HepG2 (cell line): ENCODE results near the gene HADH. TPM values are rescaled to one million over a fixed set of nuclear protein-coding genes. Genes with fewer than 3 reads are reported as not detected.

Source experiments
- ATAD3A ChIP-seq: sonication (generic); formaldehyde crosslinking; IDR thresholded peaks from 2 replicates; pipeline ENCODE4 v1.4.0; 2020; ENCODE audit warnings: missing genetic modification reagents
- ATRX ChIP-seq: sonication (generic); formaldehyde crosslinking; IDR thresholded peaks from 2 replicates; pipeline ENCODE4 v1.4.0; 2020; ENCODE audit warnings: missing genetic modification reagents, borderline replicate concordance
- ELF3 ChIP-seq: IDR thresholded peaks from 2 replicates; pipeline ENCODE4 v1.6.1; 2016; ENCODE audit warnings: missing genetic modification reagents, missing compliant biosample characterization
- IRF2 ChIP-seq: IDR thresholded peaks from 2 replicates; pipeline ENCODE4 v1.6.1; 2018; ENCODE audit warnings: missing genetic modification reagents, missing compliant biosample characterization
- JUN ChIP-seq: sonication (generic); formaldehyde crosslinking; IDR thresholded peaks from 2 replicates; pipeline ENCODE4 v1.4.0; 2020; ENCODE audit warnings: mild to moderate bottlenecking, missing genetic modification reagents
- MTA1 ChIP-seq: sonication (generic); formaldehyde crosslinking; IDR thresholded peaks from 2 replicates; pipeline ENCODE4 v1.4.0; 2020; ENCODE audit warnings: missing genetic modification reagents, mild to moderate bottlenecking, borderline replicate concordance
- MTF1 ChIP-seq: sonication (generic); formaldehyde crosslinking; IDR thresholded peaks from 2 replicates; pipeline ENCODE4 v1.5.0; 2020; ENCODE audit warnings: missing genetic modification reagents
- NR2C2 ChIP-seq: sonication (generic); formaldehyde crosslinking; IDR thresholded peaks from 2 replicates; pipeline ENCODE4 v1.4.0; 2020; ENCODE audit warnings: missing genetic modification reagents, mild to moderate bottlenecking, moderate library complexity, borderline replicate concordance
- POLR2AphosphoS5 ChIP-seq: IDR thresholded peaks from 2 replicates; pipeline ENCODE4 v1.6.1; 2012; ENCODE audit warnings: low read depth, low read length
- RAD21 ChIP-seq: fragments of 450-650 bp; formaldehyde crosslinking; IDR thresholded peaks from 2 replicates; pipeline ENCODE4 v1.5.0; 2020; ENCODE audit warnings: mild to moderate bottlenecking
- SMAD1 ChIP-seq: sonication (generic); formaldehyde crosslinking; IDR thresholded peaks from 2 replicates; pipeline ENCODE4 v1.4.0; 2020; ENCODE audit warnings: missing genetic modification reagents, low read depth, mild to moderate bottlenecking, borderline replicate concordance
- SP1 ChIP-seq, 2 experiments: fragments of 450-650 bp in 1 of 2; sonication (generic) in 1 of 2; formaldehyde crosslinking in 1 of 2; IDR thresholded peaks; 2 replicates each; pipeline versions ENCODE4 v1.4.0 to v1.6.1; 2016 to 2020; ENCODE audit warnings: missing genetic modification reagents in 1 of 2
- TBX2 ChIP-seq: sonication (generic); formaldehyde crosslinking; IDR thresholded peaks from 2 replicates; pipeline ENCODE4 v1.5.0; 2020; ENCODE audit warnings: missing genetic modification reagents, mild to moderate bottlenecking, borderline replicate concordance
- ZNF24 ChIP-seq: fragments of 450-650 bp; IDR thresholded peaks from 2 replicates; pipeline ENCODE4 v1.6.1; 2017; ENCODE audit warnings: antibody characterized with exemption, mild to moderate bottlenecking
- ZNF678 ChIP-seq: sonication (generic); formaldehyde crosslinking; IDR thresholded peaks from 2 replicates; pipeline ENCODE4 v1.4.0; 2020; ENCODE audit warnings: mild to moderate bottlenecking, missing genetic modification reagents
- polyA plus RNA-seq, 8 experiments: library from polyadenylated mRNA; depleted of rRNA in 3 of 8; stranded (reverse) in 7 of 8; unstranded in 1 of 8; fragments of >200 nt; fragmentation: Illumina TruSeq in 4 of 8; extraction: Trizol in 4 of 8; gene quantifications; 2 replicates each; pipeline versions ENCODE4 v1.2.1 to v1.2.3, GENCODE V29; 2011 to 2016; ENCODE audit warnings: low read depth in 4 of 8, missing spikeins in 1 of 8, mixed read lengths in 1 of 8; ENCODE audit not compliant: insufficient read depth in 1 of 8
- total RNA-seq, 5 experiments: library from RNA; depleted of rRNA; stranded (reverse); fragments of >200 nt; fragmentation: Illumina TruSeq; extraction: Trizol; gene quantifications; 2 replicates each; pipeline ENCODE4 v1.2.3, GENCODE V29; 2016; ENCODE audit warnings: low read depth in 1 of 5
- TF ChIP-seq, protein P1 (sequence below): sonication (generic); formaldehyde crosslinking; IDR thresholded peaks from 2 replicates; pipeline ENCODE4 v1.8.0; 2022; ENCODE audit warnings: missing genetic modification reagents, mild to moderate bottlenecking, moderate library complexity, borderline replicate concordance
- TF ChIP-seq, protein P2 (sequence below): sonication (generic); formaldehyde crosslinking; IDR thresholded peaks from 2 replicates; pipeline ENCODE4 v1.4.0; 2020; ENCODE audit warnings: missing genetic modification reagents
- TF ChIP-seq, protein P3 (sequence below): sonication (generic); formaldehyde crosslinking; IDR thresholded peaks from 2 replicates; pipeline ENCODE4 v1.4.0; 2020; ENCODE audit warnings: missing genetic modification reagents, borderline replicate concordance
- TF ChIP-seq, protein P4 (sequence below): IDR thresholded peaks from 2 replicates; pipeline ENCODE4 v1.6.1; 2016; ENCODE audit warnings: low read depth, borderline replicate concordance
- TF ChIP-seq, protein P5 (sequence below): sonication (generic); formaldehyde crosslinking; IDR thresholded peaks from 2 replicates; pipeline ENCODE4 v1.4.0; 2020; ENCODE audit warnings: mild to moderate bottlenecking, missing genetic modification reagents
- TF ChIP-seq, protein P6 (sequence below): sonication (generic); formaldehyde crosslinking; IDR thresholded peaks from 2 replicates; pipeline ENCODE4 v1.8.1; 2023; ENCODE audit warnings: missing genetic modification reagents, mild to moderate bottlenecking, borderline replicate concordance

Gene HADH
- total and polyA plus RNA-seq, 2 of the 13 experiments (the other 11 are each of a cell fraction or from before 2014, with no cell fraction given): 29.6 to 33.9 TPM

DNA sequence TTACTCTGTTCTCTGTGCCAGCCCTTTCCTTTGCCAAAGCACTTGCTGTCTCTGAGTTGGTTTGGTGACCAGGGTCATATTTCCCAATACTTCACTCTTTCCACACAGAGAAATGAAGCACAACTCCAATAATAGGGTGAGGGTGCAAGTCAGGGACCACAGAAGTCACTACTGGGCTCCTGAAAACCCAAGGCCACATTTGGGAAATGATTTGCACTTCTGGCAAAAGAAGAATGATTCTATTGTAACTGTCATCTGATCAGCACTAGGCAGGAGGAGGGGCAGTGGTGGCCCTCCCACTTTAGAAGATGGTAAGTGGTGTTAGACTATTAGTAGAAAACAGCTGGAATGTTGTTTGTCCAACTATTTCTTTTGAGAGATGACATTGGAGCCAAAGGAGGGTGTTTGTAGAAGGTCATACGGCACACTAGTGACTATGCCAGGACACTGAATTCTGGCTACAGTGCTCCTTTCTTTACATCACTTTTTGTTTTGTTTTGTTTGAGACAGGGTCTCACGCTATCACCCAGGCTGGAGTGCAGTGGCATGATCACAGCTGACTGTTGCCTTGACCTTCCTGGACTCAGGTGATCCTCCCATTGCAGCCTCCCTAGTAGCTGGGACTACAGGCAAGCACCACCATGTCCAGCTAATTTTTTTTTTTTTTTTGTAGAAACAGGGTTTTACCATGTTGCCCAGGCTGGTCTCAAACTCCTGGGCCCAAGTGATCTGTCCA, 10.8 kb upstream of the HADH start (continued):
- TF ChIP-seq, protein P1, sequence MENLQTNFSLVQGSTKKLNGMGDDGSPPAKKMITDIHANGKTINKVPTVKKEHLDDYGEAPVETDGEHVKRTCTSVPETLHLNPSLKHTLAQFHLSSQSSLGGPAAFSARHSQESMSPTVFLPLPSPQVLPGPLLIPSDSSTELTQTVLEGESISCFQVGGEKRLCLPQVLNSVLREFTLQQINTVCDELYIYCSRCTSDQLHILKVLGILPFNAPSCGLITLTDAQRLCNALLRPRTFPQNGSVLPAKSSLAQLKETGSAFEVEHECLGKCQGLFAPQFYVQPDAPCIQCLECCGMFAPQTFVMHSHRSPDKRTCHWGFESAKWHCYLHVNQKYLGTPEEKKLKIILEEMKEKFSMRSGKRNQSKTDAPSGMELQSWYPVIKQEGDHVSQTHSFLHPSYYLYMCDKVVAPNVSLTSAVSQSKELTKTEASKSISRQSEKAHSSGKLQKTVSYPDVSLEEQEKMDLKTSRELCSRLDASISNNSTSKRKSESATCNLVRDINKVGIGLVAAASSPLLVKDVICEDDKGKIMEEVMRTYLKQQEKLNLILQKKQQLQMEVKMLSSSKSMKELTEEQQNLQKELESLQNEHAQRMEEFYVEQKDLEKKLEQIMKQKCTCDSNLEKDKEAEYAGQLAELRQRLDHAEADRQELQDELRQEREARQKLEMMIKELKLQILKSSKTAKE (CRISPR knock-in tag): no peak
- TF ChIP-seq, protein P2, sequence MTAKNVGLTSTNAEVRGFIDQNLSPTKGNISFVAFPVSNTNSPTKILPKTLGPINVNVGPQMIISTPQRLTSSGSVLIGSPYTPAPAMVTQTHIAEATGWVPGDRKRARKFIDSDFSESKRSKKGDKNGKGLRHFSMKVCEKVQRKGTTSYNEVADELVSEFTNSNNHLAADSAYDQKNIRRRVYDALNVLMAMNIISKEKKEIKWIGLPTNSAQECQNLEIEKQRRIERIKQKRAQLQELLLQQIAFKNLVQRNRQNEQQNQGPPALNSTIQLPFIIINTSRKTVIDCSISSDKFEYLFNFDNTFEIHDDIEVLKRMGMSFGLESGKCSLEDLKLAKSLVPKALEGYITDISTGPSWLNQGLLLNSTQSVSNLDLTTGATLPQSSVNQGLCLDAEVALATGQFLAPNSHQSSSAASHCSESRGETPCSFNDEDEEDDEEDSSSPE (CRISPR knock-in tag): no peak
- TF ChIP-seq POLR2AphosphoS5 (no peak), IRF2 (no peak), MTF1 (CRISPR knock-in tag) (no peak), SP1 (IDR thresholded peaks at IDR 0.05) (no peak), SP1 (CRISPR knock-in tag; IDR thresholded peaks at IDR 0.05) (no peak), ELF3 (CRISPR knock-in tag) (no peak), ATAD3A (no peak), ZNF678 (CRISPR knock-in tag) (no peak), TBX2 (CRISPR knock-in tag) (peak; percentile 68; the same call in 1 of the 2 replicates), ATRX (CRISPR knock-in tag) (no peak), JUN (CRISPR knock-in tag) (no peak), ZNF24 (no peak), RAD21 (no peak), NR2C2 (CRISPR knock-in tag) (no peak), MTA1 (CRISPR knock-in tag) (no peak), SMAD1 (CRISPR knock-in tag) (no peak)
- TF ChIP-seq, protein P3, sequence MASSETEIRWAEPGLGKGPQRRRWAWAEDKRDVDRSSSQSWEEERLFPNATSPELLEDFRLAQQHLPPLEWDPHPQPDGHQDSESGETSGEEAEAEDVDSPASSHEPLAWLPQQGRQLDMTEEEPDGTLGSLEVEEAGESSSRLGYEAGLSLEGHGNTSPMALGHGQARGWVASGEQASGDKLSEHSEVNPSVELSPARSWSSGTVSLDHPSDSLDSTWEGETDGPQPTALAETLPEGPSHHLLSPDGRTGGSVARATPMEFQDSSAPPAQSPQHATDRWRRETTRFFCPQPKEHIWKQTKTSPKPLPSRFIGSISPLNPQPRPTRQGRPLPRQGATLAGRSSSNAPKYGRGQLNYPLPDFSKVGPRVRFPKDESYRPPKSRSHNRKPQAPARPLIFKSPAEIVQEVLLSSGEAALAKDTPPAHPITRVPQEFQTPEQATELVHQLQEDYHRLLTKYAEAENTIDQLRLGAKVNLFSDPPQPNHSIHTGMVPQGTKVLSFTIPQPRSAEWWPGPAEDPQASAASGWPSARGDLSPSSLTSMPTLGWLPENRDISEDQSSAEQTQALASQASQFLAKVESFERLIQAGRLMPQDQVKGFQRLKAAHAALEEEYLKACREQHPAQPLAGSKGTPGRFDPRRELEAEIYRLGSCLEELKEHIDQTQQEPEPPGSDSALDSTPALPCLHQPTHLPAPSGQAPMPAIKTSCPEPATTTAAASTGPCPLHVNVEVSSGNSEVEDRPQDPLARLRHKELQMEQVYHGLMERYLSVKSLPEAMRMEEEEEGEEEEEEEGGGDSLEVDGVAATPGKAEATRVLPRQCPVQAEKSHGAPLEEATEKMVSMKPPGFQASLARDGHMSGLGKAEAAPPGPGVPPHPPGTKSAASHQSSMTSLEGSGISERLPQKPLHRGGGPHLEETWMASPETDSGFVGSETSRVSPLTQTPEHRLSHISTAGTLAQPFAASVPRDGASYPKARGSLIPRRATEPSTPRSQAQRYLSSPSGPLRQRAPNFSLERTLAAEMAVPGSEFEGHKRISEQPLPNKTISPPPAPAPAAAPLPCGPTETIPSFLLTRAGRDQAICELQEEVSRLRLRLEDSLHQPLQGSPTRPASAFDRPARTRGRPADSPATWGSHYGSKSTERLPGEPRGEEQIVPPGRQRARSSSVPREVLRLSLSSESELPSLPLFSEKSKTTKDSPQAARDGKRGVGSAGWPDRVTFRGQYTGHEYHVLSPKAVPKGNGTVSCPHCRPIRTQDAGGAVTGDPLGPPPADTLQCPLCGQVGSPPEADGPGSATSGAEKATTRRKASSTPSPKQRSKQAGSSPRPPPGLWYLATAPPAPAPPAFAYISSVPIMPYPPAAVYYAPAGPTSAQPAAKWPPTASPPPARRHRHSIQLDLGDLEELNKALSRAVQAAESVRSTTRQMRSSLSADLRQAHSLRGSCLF (CRISPR knock-in tag): no peak
- TF ChIP-seq, protein P4, sequence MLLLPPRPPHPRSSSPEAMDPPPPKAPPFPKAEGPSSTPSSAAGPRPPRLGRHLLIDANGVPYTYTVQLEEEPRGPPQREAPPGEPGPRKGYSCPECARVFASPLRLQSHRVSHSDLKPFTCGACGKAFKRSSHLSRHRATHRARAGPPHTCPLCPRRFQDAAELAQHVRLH (CRISPR knock-in tag): no peak
- TF ChIP-seq, protein P5, sequence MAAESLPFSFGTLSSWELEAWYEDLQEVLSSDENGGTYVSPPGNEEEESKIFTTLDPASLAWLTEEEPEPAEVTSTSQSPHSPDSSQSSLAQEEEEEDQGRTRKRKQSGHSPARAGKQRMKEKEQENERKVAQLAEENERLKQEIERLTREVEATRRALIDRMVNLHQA (CRISPR knock-in tag): no peak
- TF ChIP-seq, protein P6, sequence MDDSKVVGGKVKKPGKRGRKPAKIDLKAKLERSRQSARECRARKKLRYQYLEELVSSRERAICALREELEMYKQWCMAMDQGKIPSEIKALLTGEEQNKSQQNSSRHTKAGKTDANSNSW (CRISPR knock-in tag): no peak
